Frontal cortex (tissue), 4 donors: ENCODE measurements around the gene CCDC14. TPM values are rescaled to one million over a fixed set of nuclear protein-coding genes. Genes with fewer than 3 reads are reported as not detected.
"Not testable (repeated sequence)": the region's sequence is repeated elsewhere in the genome, so short reads cannot be mapped to it uniquely, and the experiment has no call there.

Source experiments
- DNase-seq, 2 donors: peaks; one replicate each; pipeline ENCODE4 v3.0.0; 2012; ENCODE audit warnings: low spot score in 2 of 2
- FAIRE-seq: peaks from 2 replicates; lab custom pipeline; 2012; peaks lifted over from hg19 to GRCh38; lab: Jason Lieb, UNC
- total RNA-seq: library from RNA; depleted of rRNA; stranded (reverse); fragments of >200 nt; gene quantifications from one replicate; pipeline ENCODE4 v1.2.3, GENCODE V29; 2014
- donor health status: control.
- donor health status: control.
- donor health status: control.

CCDC14 gene
- total RNA-seq, 1 donor from 2014 or later, result 83.6 TPM

GRCh38 chr3:123975030-123975429 lies 14.0 kb upstream of the CCDC14 start:
- FAIRE-seq, DNase-seq: not testable (repeated sequence)

- no peak for DNase-seq
- no peak for FAIRE-seq
Measured at GRCh38 chr3:123971406-123971805, 10.4 kb upstream of the CCDC14 start.

GRCh38 chr3:123967260-123967659 lies 6.2 kb upstream of the CCDC14 start:
- not testable (repeated sequence) for FAIRE-seq, DNase-seq

GRCh38 chr3:123966799-123967198 lies 5.8 kb upstream of the CCDC14 start:
- not testable (repeated sequence) for DNase-seq, FAIRE-seq

GRCh38 chr3:123964793-123965192 lies 3.8 kb upstream of the CCDC14 start:
- not testable (repeated sequence) for FAIRE-seq

GRCh38 chr3:123961508-123961856 lies 453 bp upstream of the CCDC14 start:
- DNase-seq, result no peak
- FAIRE-seq, result no peak

More at GRCh38 chr3:123964793-123965192, 3.8 kb upstream of the CCDC14 start:
- DNase-seq, result not testable (repeated sequence)

- FAIRE-seq, result no peak
Measured at GRCh38 chr3:123953735-123954134, 7.3 kb downstream of the CCDC14 start.

GRCh38 chr3:123952844-123953520 lies 8.0 kb downstream of the CCDC14 start:
- DNase-seq (no peak), FAIRE-seq (no peak)

More at GRCh38 chr3:123953735-123954134, 7.3 kb downstream of the CCDC14 start:
- no peak for DNase-seq

GRCh38 chr3:123951522-123952447 lies 9.2 kb downstream of the CCDC14 start:
- FAIRE-seq (no peak), DNase-seq (no peak)

- FAIRE-seq, result no peak
- DNase-seq, result no peak
Measured at GRCh38 chr3:123949641-123950040, 11.4 kb downstream of the CCDC14 start.

- DNase-seq, result no peak
- no peak for FAIRE-seq
Measured at GRCh38 chr3:123948449-123948848, 12.6 kb downstream of the CCDC14 start.

- no peak for DNase-seq
- FAIRE-seq, result peak; percentile 31
Measured at GRCh38 chr3:123947482-123947881, 13.5 kb downstream of the CCDC14 start.

- no peak for DNase-seq
- FAIRE-seq, result no peak
Measured at GRCh38 chr3:123941542-123941941, 19.5 kb downstream of the CCDC14 start.

GRCh38 chr3:123941121-123941520 lies 19.9 kb downstream of the CCDC14 start:
- FAIRE-seq (peak; percentile 28), DNase-seq (no peak)

GRCh38 chr3:123939706-123940105 lies 21.3 kb downstream of the CCDC14 start:
- FAIRE-seq (no peak), DNase-seq (no peak)

GRCh38 chr3:123936400-123936799 lies 24.6 kb downstream of the CCDC14 start:
- DNase-seq, result no peak
- no peak for FAIRE-seq

GRCh38 chr3:123935830-123936229 lies 25.2 kb downstream of the CCDC14 start:
- FAIRE-seq (no peak), DNase-seq (no peak)

- FAIRE-seq (no peak), DNase-seq (no peak)
Measured at GRCh38 chr3:123934250-123934649, 26.8 kb downstream of the CCDC14 start.

GRCh38 chr3:123930445-123930844 lies 30.6 kb downstream of the CCDC14 start:
- FAIRE-seq (no peak), DNase-seq (no peak)

GRCh38 chr3:123929325-123929724 lies 31.7 kb downstream of the CCDC14 start:
- no peak for FAIRE-seq

GRCh38 chr3:123926396-123926795 lies 34.6 kb downstream of the CCDC14 start:
- FAIRE-seq (peak; percentile 87), DNase-seq (no peak)

More at GRCh38 chr3:123929325-123929724, 31.7 kb downstream of the CCDC14 start:
- no peak for DNase-seq
